SJSA1 (cell line): ENCODE measurements around the gene PRCP. TPM values are rescaled to one million over a fixed set of nuclear protein-coding genes. Genes with fewer than 3 reads are reported as not detected.
"Not testable (repeated sequence)": the region's sequence is repeated elsewhere in the genome, so short reads cannot be mapped to it uniquely, and the experiment has no call there.

Experiments used
- DNase-seq, 2 experiments: peaks; one replicate each; pipeline ENCODE4 v3.0.0-alpha.2; 2015 to 2020; ENCODE audit warnings: low spot score in 2 of 2, low read depth in 1 of 2
- H3K27ac ChIP-seq: fragments of 250-450 bp; sonication (Bioruptor Pico); 2 replicates; pipeline ENCODE4 v1.5.1; 2020; ENCODE audit warnings: mild to moderate bottlenecking, moderate library complexity
- H3K27me3 ChIP-seq: fragments of 250-450 bp; sonication (Bioruptor Pico); replicated peaks from 2 replicates; pipeline ENCODE4 v1.5.1; 2020; ENCODE audit warnings: mild to moderate bottlenecking, moderate library complexity
- H3K36me3 ChIP-seq: fragments of 250-450 bp; sonication (Bioruptor Pico); 2 replicates; pipeline ENCODE4 v1.5.1; 2020; ENCODE audit warnings: mild to moderate bottlenecking
- H3K4me1 ChIP-seq: fragments of 250-450 bp; sonication (Bioruptor Pico); replicated peaks from 2 replicates; pipeline ENCODE4 v1.6.1; 2021; ENCODE audit warnings: mild to moderate bottlenecking
- H3K4me3 ChIP-seq: fragments of 250-450 bp; sonication (Bioruptor Pico); 2 replicates; pipeline ENCODE4 v1.5.1; 2020; ENCODE audit warnings: mild to moderate bottlenecking
- H3K9me3 ChIP-seq: fragments of 250-450 bp; sonication (Bioruptor Pico); replicated peaks from 2 replicates; pipeline ENCODE4 v1.5.1; 2020; ENCODE audit warnings: mild to moderate bottlenecking
- total RNA-seq: library from RNA; depleted of rRNA; stranded (reverse); fragments of >200 nt; shearing (Covaris generic); gene quantifications from 2 replicates; pipeline ENCODE4 v1.2.3, GENCODE V29; 2014; rRNA removed

Gene PRCP
- 37.2 and 38.5 TPM in 2 replicates for total RNA-seq

DNA sequence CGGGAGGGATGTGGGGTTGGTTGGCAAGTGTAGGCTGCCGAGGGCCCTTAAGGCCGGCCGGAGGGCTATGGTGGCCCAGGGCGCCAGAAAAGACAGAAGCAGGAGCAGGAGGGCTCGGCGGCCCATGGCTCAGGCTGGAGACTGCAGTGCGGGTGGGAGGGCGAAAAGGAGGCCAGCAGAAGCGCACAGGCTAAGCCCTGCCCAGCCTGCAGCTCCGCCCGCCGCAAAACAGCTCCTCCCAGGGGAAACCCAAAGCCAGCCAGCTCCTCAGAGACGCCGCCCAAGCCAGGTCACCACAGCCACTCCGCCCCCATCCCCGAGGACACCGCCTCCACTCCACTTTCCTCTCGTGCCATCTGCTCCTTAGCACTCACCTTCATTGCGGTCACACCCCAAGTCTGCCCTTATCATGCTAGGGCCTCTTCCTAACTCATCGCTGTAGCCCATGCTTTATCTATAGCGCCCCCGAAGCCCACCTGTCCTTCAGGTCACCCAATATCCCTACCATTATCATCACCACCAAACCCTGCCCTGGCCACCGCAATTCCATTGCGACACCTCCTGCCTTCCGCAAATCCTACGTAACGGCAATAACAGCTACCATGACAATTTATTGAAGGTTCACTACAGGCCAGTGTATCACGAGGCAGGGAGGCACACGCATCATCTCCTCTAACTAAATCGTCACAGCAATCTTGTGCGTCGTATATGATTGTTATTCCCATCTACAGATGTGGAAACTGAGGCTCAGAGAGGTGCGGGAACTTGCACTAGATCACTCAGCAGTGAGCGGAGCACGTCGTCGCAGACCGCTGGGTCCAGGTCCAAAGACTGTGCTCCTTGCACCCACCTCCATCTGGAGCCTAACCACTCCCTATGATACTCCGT, at the start of gene PRCP:
Gene PRCP (minus strand): TSS at position 154 of the 888 bp plus-strand sequence. CDS start 28 bp downstream, at position 126.
- 0 out of 2 replicates have a peak within 1 kb of the TSS, but pooled peaks have one; percentile 26 for H3K27ac ChIP-seq
- no peaks in the 10 kb centered on the region for H3K9me3 ChIP-seq

DNA sequence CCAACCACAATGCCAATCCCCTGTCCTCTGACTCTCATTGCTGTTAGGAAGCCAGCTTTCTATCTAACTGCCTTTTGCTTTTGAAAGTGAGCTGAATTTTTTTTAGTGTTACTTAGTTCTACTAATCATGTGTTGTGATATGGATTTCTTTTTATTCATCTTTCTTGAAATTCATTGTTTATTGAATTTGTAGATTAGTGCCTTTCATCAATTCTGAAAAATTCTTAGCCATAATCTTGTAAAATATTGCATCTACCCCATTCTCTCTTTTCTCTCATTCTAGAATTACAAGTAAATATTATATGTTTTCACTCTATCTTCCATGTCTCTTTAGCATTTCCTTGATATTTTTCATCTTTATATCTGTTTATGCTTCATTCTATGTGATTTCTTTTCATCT, 49.1 kb upstream of the PRCP start:
- no peaks in the 10 kb centered on the region for H3K36me3 ChIP-seq
- H3K4me1 ChIP-seq: no peaks in the 10 kb centered on the region
- H3K27me3 ChIP-seq: no peaks in the 10 kb centered on the region
- H3K27ac ChIP-seq: no peak overlapping the region
- DNase-seq: no peak
- H3K9me3 ChIP-seq: no peaks in the 10 kb centered on the region
- no peak overlapping the region for H3K4me3 ChIP-seq

More for the DNA sequence above, at the start of gene PRCP:
- peak; percentile 61 to 84 for DNase-seq
- H3K4me3 ChIP-seq: peak within 1 kb of the TSS; percentile 54
- H3K4me1 ChIP-seq: no peaks in the 10 kb centered on the region; the same call in 1 of the 2 replicates
- H3K27me3 ChIP-seq: no peaks in the 10 kb centered on the region
- H3K36me3 ChIP-seq: no peaks in the 10 kb centered on the region

DNA sequence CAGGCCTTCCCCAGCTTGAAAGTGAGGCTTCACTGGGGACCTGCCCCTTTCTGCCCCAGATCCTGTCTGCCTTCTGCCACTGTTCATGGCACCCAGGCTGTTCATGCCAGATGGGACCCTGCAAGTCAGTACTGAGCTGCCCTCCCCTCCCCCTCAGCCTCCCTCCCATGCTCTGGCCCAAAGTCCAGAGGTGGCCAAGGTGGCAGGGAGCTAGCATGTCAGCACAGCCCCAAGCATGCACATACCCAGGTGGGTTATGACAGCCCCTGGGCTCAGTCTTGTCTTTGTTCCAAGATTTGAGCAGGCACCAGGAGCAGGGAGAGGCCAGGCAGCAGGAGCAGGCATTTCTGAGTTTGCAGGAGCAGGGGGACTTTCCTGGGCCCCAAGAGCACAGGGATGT, 45.5 kb upstream of the PRCP start:
- Histone ChIP-seq H3K4me1 (no peaks in the 10 kb centered on the region), H3K4me3 (no peak overlapping the region), H3K27me3 (no peaks in the 10 kb centered on the region), H3K36me3 (no peaks in the 10 kb centered on the region), H3K27ac (no peak overlapping the region), H3K9me3 (no peaks in the 10 kb centered on the region)
- DNase-seq: no peak

DNA sequence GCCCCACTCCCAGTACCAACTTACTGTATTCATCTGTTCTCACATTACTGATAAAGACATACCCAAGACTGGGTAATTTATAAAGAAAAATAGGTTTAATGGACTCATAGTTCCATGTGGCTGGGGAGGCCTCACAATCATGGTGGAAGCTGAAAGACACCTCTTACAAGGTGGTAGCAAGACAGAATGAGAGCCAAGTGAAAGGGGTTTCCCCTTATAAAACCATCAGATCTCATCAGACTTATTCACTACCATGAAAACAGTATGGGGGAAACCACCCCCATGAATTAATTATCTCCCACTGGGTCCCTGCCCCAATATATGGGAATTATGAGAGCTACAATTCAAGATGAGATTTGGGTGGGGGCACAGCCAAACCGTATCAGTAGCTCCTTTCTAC, 44.8 kb upstream of the PRCP start:
- not testable (repeated sequence) for H3K27ac ChIP-seq

DNA sequence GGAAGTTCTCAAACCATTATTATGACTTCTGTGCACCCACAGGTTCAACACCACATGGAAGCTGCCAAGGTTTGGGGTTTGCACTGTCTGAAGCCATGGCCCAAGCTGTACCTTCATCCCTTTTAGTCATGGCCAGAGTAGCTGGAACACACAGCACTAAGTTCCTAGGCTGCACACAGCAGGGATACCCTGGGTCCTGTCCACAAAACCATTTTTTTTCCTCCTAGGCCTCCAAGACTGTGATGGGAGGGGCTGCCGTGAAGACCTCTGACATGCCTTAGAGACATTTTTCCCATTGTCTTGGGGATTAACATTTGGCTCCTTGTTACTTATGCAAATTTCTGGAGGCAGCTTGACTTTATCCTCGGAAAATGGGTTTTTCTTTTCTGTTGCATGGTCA, 44.0 kb upstream of the PRCP start:
- Histone ChIP-seq H3K36me3 (no peaks in the 10 kb centered on the region), H3K9me3 (no peaks in the 10 kb centered on the region), H3K4me1 (no peaks in the 10 kb centered on the region), H3K27me3 (no peaks in the 10 kb centered on the region), H3K4me3 (no peak overlapping the region), H3K27ac (no peak overlapping the region)
- no peak for DNase-seq

More for the DNA sequence above, 44.8 kb upstream of the PRCP start:
- H3K27me3 ChIP-seq, H3K4me1 ChIP-seq, DNase-seq, H3K9me3 ChIP-seq, H3K36me3 ChIP-seq, H3K4me3 ChIP-seq: not testable (repeated sequence)

DNA sequence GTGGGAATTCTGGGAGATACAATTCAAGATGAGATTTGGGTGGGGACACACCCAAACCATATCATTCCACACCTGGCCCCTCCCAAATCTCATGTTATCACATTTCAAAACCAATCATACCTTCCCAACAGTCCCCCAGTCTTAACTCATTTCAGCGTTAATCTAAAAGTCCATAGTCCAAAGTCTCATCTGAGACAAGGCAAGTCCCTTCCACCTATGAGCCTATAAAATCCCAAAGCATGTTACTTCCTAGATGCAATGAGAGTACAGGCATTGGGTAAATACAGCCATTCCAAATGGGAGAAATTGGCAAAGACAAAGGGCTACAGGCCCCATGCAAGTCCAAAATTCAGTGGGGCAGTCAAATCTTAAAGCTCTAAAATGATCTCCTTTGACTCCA, 43.2 kb upstream of the PRCP start:
- not testable (repeated sequence) for H3K4me3 ChIP-seq, DNase-seq, H3K27ac ChIP-seq, H3K36me3 ChIP-seq, H3K27me3 ChIP-seq, H3K9me3 ChIP-seq, H3K4me1 ChIP-seq

DNA sequence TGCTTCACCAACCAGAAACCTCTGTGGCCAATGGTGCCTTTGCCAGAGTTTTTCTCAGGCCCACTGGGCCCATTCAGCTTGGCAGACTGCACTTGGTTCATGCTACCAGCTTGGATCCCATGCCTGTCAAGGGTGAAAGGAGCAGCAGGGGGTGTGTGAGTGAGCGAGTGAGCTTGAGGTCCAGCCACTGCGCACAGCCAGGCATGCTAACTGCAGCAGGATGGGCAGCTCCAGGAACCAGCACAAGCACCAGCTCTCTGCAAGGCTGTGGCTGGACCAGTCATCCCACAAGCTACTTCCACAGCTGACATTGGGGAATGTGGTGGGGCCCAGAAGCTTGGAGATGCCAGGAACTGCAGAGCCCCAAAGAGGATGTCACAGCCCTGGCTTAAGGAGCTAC, 42.1 kb upstream of the PRCP start:
- Histone ChIP-seq H3K36me3 (no peaks in the 10 kb centered on the region), H3K27ac (no peak overlapping the region), H3K4me3 (no peak overlapping the region), H3K27me3 (no peaks in the 10 kb centered on the region), H3K9me3 (no peaks in the 10 kb centered on the region), H3K4me1 (no peaks in the 10 kb centered on the region)
- DNase-seq: no peak

DNA sequence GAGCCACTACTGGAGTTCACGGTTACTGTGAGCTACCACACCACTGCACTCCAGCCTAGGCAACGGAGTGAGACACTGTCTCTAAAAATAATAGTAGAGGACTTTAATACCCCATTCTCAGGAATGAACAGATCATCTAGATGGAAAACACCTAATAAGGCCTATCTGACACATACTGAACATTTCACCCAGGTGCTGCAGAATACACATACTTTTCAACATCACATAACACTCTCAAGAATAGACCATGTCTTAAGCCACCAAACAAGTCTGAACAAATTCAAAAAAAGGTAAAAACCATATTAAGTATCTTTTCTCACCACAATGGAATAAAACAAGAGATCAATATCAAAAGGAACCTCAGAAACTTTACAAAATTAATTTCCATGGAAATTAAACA, 39.2 kb upstream of the PRCP start:
- no peaks in the 10 kb centered on the region for H3K36me3 ChIP-seq

DNA sequence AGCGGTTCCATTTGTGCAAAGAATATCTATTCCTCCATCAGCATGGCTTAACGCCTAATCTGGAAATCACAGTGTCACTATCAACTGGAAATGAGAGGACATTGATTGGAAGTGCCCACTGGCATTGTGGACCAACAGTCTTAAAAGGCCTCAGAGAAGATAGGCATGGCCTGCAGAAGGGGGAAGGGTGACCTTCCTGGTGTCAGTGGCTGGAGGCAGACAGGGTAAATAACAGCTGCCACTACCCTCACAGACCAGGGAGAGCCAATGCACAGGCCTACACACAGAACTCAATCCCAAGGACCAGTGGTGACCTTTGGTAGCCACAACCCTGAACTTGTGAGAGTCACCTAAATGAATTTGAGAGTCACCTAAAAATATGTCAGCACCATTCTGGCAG, 37.3 kb upstream of the PRCP start:
- no peak overlapping the region for H3K4me3 ChIP-seq
- H3K27ac ChIP-seq: no peak overlapping the region
- no peak for DNase-seq
- H3K27me3 ChIP-seq: no peaks in the 10 kb centered on the region
- H3K36me3 ChIP-seq: no peaks in the 10 kb centered on the region
- H3K9me3 ChIP-seq: no peaks in the 10 kb centered on the region
- no peaks in the 10 kb centered on the region for H3K4me1 ChIP-seq

More for the DNA sequence above, 39.2 kb upstream of the PRCP start:
- no peaks in the 10 kb centered on the region for H3K4me1 ChIP-seq
- no peaks in the 10 kb centered on the region for H3K9me3 ChIP-seq
- no peak overlapping the region for H3K27ac ChIP-seq
- no peak overlapping the region for H3K4me3 ChIP-seq
- no peaks in the 10 kb centered on the region for H3K27me3 ChIP-seq
- no peak for DNase-seq

DNA sequence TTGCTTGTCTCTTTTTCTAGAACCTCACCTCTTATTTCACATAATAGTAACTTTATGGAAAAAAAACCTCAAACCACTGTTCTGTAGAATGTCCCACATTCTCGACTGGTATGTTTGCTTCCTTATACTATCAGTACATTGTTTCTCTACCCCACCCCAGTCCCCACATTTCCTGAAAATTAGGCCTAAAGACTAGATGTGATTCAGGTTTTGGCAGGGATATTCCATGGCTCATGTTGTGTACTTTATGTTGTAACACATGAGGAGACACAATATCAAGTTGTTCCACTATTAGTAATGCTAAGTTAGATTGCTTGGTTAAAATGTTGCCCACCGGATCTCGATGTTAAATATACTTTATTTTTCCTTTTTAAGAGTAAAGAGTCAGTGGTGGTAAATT, 36.0 kb upstream of the PRCP start:
- no peak for DNase-seq
- Histone ChIP-seq H3K36me3 (no peaks in the 10 kb centered on the region), H3K4me1 (no peaks in the 10 kb centered on the region), H3K4me3 (no peak overlapping the region), H3K27ac (no peak overlapping the region), H3K27me3 (no peaks in the 10 kb centered on the region), H3K9me3 (no peaks in the 10 kb centered on the region)

DNA sequence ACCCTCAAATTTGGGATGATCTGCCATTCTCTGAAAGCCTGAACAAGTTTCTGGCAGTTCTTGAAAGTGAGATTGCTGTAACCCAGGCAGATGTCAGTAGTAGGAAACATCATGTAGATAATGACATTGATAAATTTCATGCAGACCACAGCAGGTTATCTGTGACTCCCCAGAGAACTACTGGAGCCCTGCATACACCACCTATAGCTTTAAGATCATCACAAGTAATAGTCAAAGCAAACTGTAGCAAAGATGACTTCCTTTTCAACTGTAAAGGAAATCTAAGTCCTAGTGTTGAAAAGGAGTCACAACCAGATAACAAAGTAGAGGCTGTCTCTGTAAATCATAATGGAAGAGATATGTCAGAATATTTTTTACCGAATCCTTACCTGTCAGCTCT, 32.3 kb upstream of the PRCP start:
- no peak for DNase-seq
- Histone ChIP-seq H3K4me1 (no peaks in the 10 kb centered on the region), H3K36me3 (no peaks in the 10 kb centered on the region), H3K4me3 (no peak overlapping the region), H3K27me3 (no peaks in the 10 kb centered on the region), H3K9me3 (no peaks in the 10 kb centered on the region), H3K27ac (no peak overlapping the region)

DNA sequence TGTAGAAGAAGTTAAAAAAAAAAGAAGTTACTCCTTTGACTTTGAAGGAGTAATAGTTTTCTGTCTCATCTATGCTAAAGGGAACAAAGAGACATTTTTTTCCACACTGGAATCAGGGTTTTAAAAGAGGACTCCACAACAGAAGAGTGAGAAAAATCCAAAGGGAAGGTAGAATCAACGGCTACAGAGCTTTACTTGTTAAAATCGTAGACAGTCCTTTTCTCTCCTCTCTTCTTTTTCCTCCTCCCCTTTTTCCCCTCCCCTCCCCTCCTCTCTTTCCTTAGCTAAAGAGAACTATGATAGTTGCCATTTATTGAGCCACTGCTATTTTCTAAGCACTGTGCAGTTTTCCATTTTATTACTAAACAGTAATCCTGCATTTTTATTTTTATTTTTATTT, 30.5 kb upstream of the PRCP start:
- Histone ChIP-seq H3K9me3 (no peaks in the 10 kb centered on the region), H3K27me3 (no peaks in the 10 kb centered on the region), H3K4me3 (no peak overlapping the region), H3K36me3 (no peaks in the 10 kb centered on the region), H3K4me1 (no peaks in the 10 kb centered on the region), H3K27ac (no peak overlapping the region)
- no peak for DNase-seq

DNA sequence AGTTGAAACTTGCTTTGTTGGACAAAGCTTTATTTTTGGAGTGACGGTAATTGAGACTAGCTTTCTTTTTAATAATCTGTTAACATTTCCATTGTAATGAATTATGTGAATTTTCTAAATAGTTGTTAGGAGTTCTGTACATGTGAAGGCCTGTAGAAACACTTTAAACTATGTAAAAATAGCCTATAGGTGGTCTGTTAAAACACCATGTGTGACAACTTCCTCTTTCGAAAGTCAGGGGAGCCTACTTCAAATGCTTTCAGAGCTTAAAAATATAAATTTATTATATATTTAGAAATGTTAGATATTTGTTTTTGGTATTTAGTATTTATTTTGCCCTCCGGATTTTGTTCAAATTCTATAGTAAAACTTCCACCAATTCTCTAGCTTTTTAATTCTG, 30.0 kb upstream of the PRCP start:
- Histone ChIP-seq H3K36me3 (no peaks in the 10 kb centered on the region), H3K4me3 (no peak overlapping the region), H3K27me3 (no peaks in the 10 kb centered on the region), H3K9me3 (no peaks in the 10 kb centered on the region), H3K4me1 (no peaks in the 10 kb centered on the region), H3K27ac (no peak overlapping the region)
- no peak for DNase-seq

DNA sequence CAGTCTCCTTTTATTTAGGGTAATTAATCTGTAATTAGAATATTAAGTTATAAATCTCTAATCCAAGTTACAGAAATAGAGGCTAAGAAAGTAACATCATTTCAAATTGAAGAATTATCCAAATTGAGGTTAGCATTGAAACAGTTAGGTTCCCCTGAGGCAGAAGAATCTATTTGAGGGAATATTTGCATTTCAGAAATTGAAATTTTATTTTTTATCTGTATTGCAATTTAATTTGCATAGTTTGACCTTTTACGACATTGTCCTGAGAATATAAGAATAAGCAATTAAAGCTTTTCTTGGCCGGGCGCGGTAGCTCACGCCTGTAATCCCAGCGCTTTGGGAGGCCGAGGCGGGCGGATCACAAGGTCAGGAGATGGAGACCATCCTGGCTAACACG, 28.9 kb upstream of the PRCP start:
- Histone ChIP-seq H3K4me1 (no peaks in the 10 kb centered on the region), H3K27me3 (no peaks in the 10 kb centered on the region), H3K36me3 (no peaks in the 10 kb centered on the region), H3K4me3 (no peak overlapping the region), H3K9me3 (no peaks in the 10 kb centered on the region), H3K27ac (no peak overlapping the region)
- DNase-seq: no peak
